ENCODE data around the gene ARHGAP45.

- TF ChIP-seq CTCF (IDR thresholded peaks at IDR 0.05; ENCODE audit: insufficient read depth, low read depth, low read length) (no peak), EZH2 (IDR thresholded peaks at IDR 0.05; ENCODE audit: insufficient read depth, low read length) (no peak)
Measured at GRCh38 chr19:1035998-1036621, 30.9 kb upstream of the ARHGAP45 start.

Data from astrocyte (in vitro differentiated cells and primary cell).